IPS-20b (cell line): Measurements from ENCODE around the gene CFAP43.

Source experiments
- H3K27ac ChIP-seq: one replicate; pipeline ENCODE4 v1.5.1; 2013; ENCODE audit warnings: low read length
- H3K27me3 ChIP-seq: 2 replicates; pipeline ENCODE4 v1.6.1; 2013; ENCODE audit warnings: mild to moderate bottlenecking, low read length, inconsistent platforms; ENCODE audit not compliant: insufficient read depth
- H3K36me3 ChIP-seq: 2 replicates; pipeline ENCODE4 v1.6.1; 2013; ENCODE audit warnings: low read depth, mild to moderate bottlenecking, inconsistent platforms, low read length, moderate library complexity; ENCODE audit not compliant: insufficient read depth
- H3K4me1 ChIP-seq: 2 replicates; pipeline ENCODE4 v1.6.1; 2013; ENCODE audit warnings: mild to moderate bottlenecking, control low read depth, inconsistent platforms, low read length, moderate library complexity; ENCODE audit not compliant: insufficient read depth
- H3K4me3 ChIP-seq: 2 replicates; pipeline ENCODE4 v1.5.1; 2013; ENCODE audit warnings: mild to moderate bottlenecking, low read length, inconsistent platforms
- H3K9ac ChIP-seq: 2 replicates; pipeline ENCODE4 v1.6.1; 2013; ENCODE audit warnings: low read depth, mild to moderate bottlenecking, inconsistent platforms, low read length, moderate library complexity
- H3K9me3 ChIP-seq: 2 replicates; pipeline ENCODE4 v1.6.1; 2013; ENCODE audit warnings: mild to moderate bottlenecking, low read depth, low read length, inconsistent platforms; ENCODE audit not compliant: insufficient read depth

The CFAP43 gene

DNA sequence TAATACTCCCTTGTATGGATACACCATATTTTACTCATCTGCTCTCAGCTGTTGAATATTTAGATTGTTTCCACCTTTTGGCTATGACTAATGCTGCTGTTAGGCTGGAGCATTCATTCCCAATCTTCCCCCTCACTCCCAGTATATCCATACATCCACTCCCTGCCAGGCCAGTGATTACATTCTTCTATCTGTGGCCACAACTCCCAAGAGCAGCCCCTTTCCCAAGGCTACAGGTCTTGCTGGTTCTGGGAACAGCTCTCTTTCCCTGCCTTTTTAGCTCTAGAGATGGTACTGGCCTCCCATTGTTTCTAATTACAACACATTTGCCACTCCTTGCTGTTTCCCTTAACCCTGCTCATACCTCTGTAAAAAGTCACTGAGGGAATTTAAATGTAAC lies 82.0 kb downstream of the CFAP43 start:
- H3K36me3 ChIP-seq: no peaks in the 10 kb centered on the region
- H3K4me3 ChIP-seq: no peak overlapping the region
- peaks cover 4% of the 10 kb centered on the region for H3K4me1 ChIP-seq
- H3K27me3 ChIP-seq: no peaks in the 10 kb centered on the region
- no peak overlapping the region for H3K27ac ChIP-seq
- H3K9ac ChIP-seq: no peak overlapping the region
- H3K9me3 ChIP-seq: peaks cover 12% of the 10 kb centered on the region

DNA sequence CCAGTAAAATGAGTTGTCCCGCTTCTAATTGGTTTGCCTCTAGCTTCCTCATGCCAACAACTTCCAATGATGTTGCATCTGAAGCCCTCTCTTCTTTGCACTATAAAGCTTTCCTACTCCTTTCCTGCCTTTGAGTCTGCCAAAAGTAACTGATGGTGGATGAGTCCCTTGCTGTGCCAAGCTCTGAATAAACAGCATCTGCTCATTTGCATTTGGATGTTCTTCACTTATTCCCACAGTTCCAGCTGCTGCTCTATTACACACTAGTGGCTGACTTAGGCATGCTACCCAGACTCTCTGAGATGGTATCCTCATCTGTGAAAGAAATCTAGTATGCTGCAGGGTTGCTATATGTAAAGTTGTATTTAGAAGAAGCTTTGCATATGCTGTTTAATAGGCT lies 85.3 kb downstream of the CFAP43 start:
- H3K9me3 ChIP-seq: peaks cover 4% of the 10 kb centered on the region; the same call in 1 of the 2 replicates
- H3K4me1 ChIP-seq: peaks cover 10% of the 10 kb centered on the region
- H3K9ac ChIP-seq: no peak overlapping the region
- H3K4me3 ChIP-seq: no peak overlapping the region
- H3K27me3 ChIP-seq: no peaks in the 10 kb centered on the region
- H3K36me3 ChIP-seq: no peaks in the 10 kb centered on the region
- H3K27ac ChIP-seq: no peak overlapping the region

- Histone ChIP-seq H3K27me3 (no peaks in the 10 kb centered on the region), H3K9ac (no peak overlapping the region), H3K27ac (no peak overlapping the region), H3K4me3 (no peak overlapping the region), H3K4me1 (peaks cover 13% of the 10 kb centered on the region), H3K9me3 (no peaks in the 10 kb centered on the region), H3K36me3 (no peaks in the 10 kb centered on the region)
Observed at GRCh38 chr10:104144931-104145330, 87.2 kb downstream of the CFAP43 start.

GRCh38 chr10:104143829-104144228 lies 88.3 kb downstream of the CFAP43 start:
- Histone ChIP-seq H3K36me3 (no peaks in the 10 kb centered on the region), H3K27me3 (no peaks in the 10 kb centered on the region), H3K9ac (no peak overlapping the region), H3K27ac (no peak overlapping the region), H3K4me3 (no peak overlapping the region), H3K9me3 (no peaks in the 10 kb centered on the region), H3K4me1 (peaks cover 13% of the 10 kb centered on the region)

DNA sequence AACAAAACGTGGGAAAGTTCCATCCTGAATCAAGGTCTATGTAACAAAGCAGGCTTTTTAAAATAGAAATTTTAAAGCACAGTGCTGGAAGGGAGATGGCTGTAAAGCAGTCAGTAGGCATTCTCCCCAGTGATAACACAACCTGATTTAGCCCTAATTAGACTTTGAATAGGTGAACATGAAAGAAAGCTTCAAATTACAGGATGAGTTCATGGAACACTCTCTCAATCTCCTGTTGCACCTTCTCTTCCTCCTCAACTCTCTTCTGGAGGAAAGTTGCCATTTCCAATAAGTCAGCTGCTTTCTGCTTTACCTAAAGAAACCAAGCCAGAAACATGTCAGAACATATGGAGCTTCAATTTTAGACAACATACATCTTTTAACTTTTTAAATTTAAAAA lies 90.1 kb downstream of the CFAP43 start:
- H3K27me3 ChIP-seq: no peaks in the 10 kb centered on the region
- H3K27ac ChIP-seq: peak overlapping the region; percentile 33
- H3K4me3 ChIP-seq: 0 out of 2 replicates have a peak overlapping the region, but pooled peaks have one; percentile 3
- peaks cover 13% of the 10 kb centered on the region for H3K4me1 ChIP-seq
- no peaks in the 10 kb centered on the region for H3K36me3 ChIP-seq
- H3K9ac ChIP-seq: no peak overlapping the region
- no peaks in the 10 kb centered on the region for H3K9me3 ChIP-seq

DNA sequence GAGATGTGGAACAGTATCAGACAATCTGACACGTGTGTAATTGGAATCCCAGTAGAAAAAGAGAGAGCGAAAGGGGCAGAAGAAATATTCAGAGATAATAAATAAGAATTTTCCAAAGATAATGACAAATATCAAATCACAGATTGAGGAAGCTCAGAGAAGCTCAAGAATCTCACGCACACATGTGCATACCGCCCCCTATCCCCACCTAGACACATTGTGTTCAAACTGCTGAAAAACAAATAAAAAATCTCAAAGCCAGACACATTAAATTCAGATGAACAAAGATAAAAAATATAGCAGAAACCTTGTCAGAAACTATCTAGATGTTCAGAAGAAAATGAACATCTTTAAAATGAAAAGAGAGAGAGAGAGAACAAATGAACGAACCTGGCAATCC lies 92.9 kb downstream of the CFAP43 start:
- no peak overlapping the region for H3K4me3 ChIP-seq
- H3K4me1 ChIP-seq: peaks cover 9% of the 10 kb centered on the region
- H3K27ac ChIP-seq: no peak overlapping the region
- no peaks in the 10 kb centered on the region for H3K9me3 ChIP-seq
- no peaks in the 10 kb centered on the region for H3K27me3 ChIP-seq
- H3K9ac ChIP-seq: no peak overlapping the region
- H3K36me3 ChIP-seq: no peaks in the 10 kb centered on the region

DNA sequence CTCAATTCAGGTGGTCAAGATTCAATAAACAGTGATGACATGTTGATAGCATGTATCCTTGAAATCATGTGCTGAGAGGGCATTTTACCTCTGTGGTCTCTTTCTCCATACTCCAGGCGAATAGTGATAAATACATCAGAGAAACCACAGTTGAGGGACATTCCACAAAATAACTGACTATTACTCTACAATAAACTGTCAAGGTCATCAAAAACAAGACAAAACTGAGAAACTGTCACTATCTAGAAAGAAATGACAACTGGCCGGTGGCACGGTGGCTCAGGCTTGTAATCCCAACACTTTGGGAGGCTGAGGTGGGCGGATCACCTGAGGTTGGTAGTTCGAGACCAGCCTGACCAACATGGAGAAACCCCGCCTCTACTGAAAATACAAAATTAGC lies 94.0 kb downstream of the CFAP43 start:
- no peak overlapping the region for H3K9ac ChIP-seq
- no peaks in the 10 kb centered on the region for H3K27me3 ChIP-seq
- H3K4me1 ChIP-seq: peaks cover 9% of the 10 kb centered on the region
- no peaks in the 10 kb centered on the region for H3K9me3 ChIP-seq
- no peaks in the 10 kb centered on the region for H3K36me3 ChIP-seq
- no peak overlapping the region for H3K27ac ChIP-seq
- no peak overlapping the region for H3K4me3 ChIP-seq

GRCh38 chr10:104130041-104130440 lies 102.1 kb downstream of the CFAP43 start:
- Histone ChIP-seq H3K4me3 (no peak overlapping the region), H3K4me1 (peaks cover 8% of the 10 kb centered on the region; the same call in 1 of the 2 replicates), H3K36me3 (no peaks in the 10 kb centered on the region), H3K27me3 (no peaks in the 10 kb centered on the region), H3K9ac (no peak overlapping the region), H3K27ac (no peak overlapping the region), H3K9me3 (no peaks in the 10 kb centered on the region)

- Histone ChIP-seq H3K9me3 (no peaks in the 10 kb centered on the region), H3K4me3 (no peak overlapping the region), H3K36me3 (no peaks in the 10 kb centered on the region), H3K27me3 (no peaks in the 10 kb centered on the region), H3K4me1 (peaks cover 8% of the 10 kb centered on the region; the same call in 1 of the 2 replicates), H3K9ac (no peak overlapping the region), H3K27ac (no peak overlapping the region)
Observed at GRCh38 chr10:104128214-104128613, 104.0 kb downstream of the CFAP43 start.

GRCh38 chr10:104127411-104127810 lies 104.8 kb downstream of the CFAP43 start:
- no peaks in the 10 kb centered on the region for H3K27me3 ChIP-seq
- H3K9me3 ChIP-seq: no peaks in the 10 kb centered on the region

GRCh38 chr10:104123397-104123796 lies 108.8 kb downstream of the CFAP43 start:
- H3K27me3 ChIP-seq: no peaks in the 10 kb centered on the region
- H3K4me1 ChIP-seq: peaks cover 20% of the 10 kb centered on the region; the same call in 1 of the 2 replicates
- no peaks in the 10 kb centered on the region for H3K36me3 ChIP-seq
- no peak overlapping the region for H3K27ac ChIP-seq
- no peaks in the 10 kb centered on the region for H3K9me3 ChIP-seq
- peak overlapping the region; percentile 85; the same call in 1 of the 2 replicates for H3K4me3 ChIP-seq
- no peak overlapping the region for H3K9ac ChIP-seq

More at GRCh38 chr10:104127411-104127810, 104.8 kb downstream of the CFAP43 start:
- Histone ChIP-seq H3K4me1 (peaks cover 11% of the 10 kb centered on the region; the same call in 1 of the 2 replicates), H3K4me3 (no peak overlapping the region), H3K27ac (no peak overlapping the region), H3K36me3 (no peaks in the 10 kb centered on the region), H3K9ac (no peak overlapping the region)

DNA sequence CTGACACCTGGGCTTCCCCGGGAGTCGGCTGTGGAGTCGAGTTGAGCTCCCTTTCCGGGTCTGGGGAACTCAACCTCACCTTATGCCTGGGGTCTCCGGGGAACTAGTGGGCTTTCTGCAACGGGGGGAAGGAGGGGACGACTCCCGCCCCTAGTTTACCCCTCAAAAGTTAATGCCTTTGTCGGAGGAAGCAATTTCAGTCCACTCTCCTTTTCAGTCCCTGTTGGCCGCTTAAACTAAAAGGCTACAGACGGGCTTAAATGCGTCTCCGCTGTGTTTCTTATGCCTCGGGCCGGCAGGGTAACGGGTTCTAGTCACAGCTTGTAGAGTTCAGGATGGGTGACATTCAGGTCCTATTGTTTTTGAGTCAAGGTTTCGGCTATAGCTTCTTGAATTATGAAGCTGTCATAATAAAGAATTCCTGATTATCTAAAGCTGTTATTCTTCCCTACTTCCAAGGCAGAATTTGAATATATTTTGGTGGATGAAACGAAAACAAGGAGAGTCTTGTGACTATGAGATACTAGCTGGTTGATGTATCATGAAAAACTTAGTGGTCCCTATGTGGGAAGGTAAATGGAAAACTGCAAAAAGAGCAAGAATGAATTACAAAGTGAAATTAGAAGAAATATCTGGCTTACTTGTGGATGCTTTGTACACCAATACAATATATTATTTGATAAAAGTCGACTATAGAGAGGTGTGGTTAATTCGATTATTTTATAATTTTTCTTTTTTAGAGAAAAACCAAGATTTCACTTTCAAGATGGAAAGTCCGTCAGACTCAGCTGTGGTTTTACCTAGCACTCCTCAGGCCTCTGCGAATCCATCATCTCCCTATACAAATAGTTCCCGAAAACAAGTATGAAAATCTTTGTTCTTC lies 109.7 kb downstream of the CFAP43 start:
- H3K27me3 ChIP-seq: no peaks in the 10 kb centered on the region
- H3K4me3 ChIP-seq: peak overlapping the region; percentile 85
- H3K27ac ChIP-seq: peak overlapping the region; percentile 97

More for the DNA sequence above, 109.7 kb downstream of the CFAP43 start:
- peak overlapping the region; percentile 94 for H3K9ac ChIP-seq
- no peaks in the 10 kb centered on the region for H3K36me3 ChIP-seq
- no peaks in the 10 kb centered on the region for H3K9me3 ChIP-seq
- H3K4me1 ChIP-seq: peaks cover 18% of the 10 kb centered on the region; the same call in 1 of the 2 replicates
